Mammary epithelial cell (primary cell): ENCODE measurements around the gene CD48.

Experiments used
- EZH2 ChIP-seq: IDR thresholded peaks from 2 replicates; pipeline ENCODE4 v1.6.1; 2012; ENCODE audit warnings: low read length, inconsistent platforms, borderline replicate concordance
- TF ChIP-seq, protein P1 (sequence below), 2 donors: IDR thresholded peaks in 1 of 2; conservative IDR thresholded peaks in 1 of 2; 2 replicates each; pipeline ENCODE4 v1.5.1; 2011 to 2012; ENCODE audit warnings: inconsistent platforms in 2 of 2, low read length in 2 of 2, mild to moderate bottlenecking in 2 of 2, control low read depth in 1 of 2, low read depth in 1 of 2; ENCODE audit not compliant: insufficient read depth in 1 of 2; ENCODE audit errors: extremely low read depth in 1 of 2

GRCh38 chr1:160708801-160709200 lies 2.8 kb downstream of the CD48 start:
- no peak for TF ChIP-seq EZH2
- TF ChIP-seq, protein P1, sequence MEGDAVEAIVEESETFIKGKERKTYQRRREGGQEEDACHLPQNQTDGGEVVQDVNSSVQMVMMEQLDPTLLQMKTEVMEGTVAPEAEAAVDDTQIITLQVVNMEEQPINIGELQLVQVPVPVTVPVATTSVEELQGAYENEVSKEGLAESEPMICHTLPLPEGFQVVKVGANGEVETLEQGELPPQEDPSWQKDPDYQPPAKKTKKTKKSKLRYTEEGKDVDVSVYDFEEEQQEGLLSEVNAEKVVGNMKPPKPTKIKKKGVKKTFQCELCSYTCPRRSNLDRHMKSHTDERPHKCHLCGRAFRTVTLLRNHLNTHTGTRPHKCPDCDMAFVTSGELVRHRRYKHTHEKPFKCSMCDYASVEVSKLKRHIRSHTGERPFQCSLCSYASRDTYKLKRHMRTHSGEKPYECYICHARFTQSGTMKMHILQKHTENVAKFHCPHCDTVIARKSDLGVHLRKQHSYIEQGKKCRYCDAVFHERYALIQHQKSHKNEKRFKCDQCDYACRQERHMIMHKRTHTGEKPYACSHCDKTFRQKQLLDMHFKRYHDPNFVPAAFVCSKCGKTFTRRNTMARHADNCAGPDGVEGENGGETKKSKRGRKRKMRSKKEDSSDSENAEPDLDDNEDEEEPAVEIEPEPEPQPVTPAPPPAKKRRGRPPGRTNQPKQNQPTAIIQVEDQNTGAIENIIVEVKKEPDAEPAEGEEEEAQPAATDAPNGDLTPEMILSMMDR (conservative IDR thresholded peaks at IDR 0.05 in 1 of 2, IDR thresholded peaks at IDR 0.05 in 1 of 2; ENCODE audit: extremely low read depth in 1 of 2, insufficient read depth in 1 of 2, low read depth in 1 of 2, low read length in 2 of 2) = no peak
